Psoas muscle (tissue), 8 donors: Measurements from ENCODE around the gene CNKSR2. TPM values are rescaled to one million over a fixed set of nuclear protein-coding genes. Genes with fewer than 3 reads are reported as not detected.
"Not testable (repeated sequence)": the region's sequence is repeated elsewhere in the genome, so short reads cannot be mapped to it uniquely, and the experiment has no call there.

Experiments used
- ATAC-seq, 4 donors: fragments of 200-7000 bp; cut with Tn5 transposase; one replicate each; pipeline ENCODE4 v1.9.1; 2020; ENCODE audit warnings: moderate library complexity in 3 of 4, mild to moderate bottlenecking in 2 of 4
- DNase-seq, 2 donors: peaks; one replicate each; pipeline ENCODE4 v3.0.0-alpha.2; 2020
- H3K27ac ChIP-seq: fragments of 200-600 bp; one replicate; pipeline ENCODE4 v1.8.0; 2022
- H3K27me3 ChIP-seq, 3 donors: fragments of 200-600 bp in 1 of 3; one replicate each; pipeline versions ENCODE4 v1.6.1 to v1.8.0; 2013 to 2022; ENCODE audit warnings: low read length in 2 of 3, mild to moderate bottlenecking in 2 of 3, moderate library complexity in 1 of 3; ENCODE audit not compliant: insufficient read depth in 3 of 3
- H3K36me3 ChIP-seq, 2 donors: fragments of 200-600 bp in 1 of 2; one replicate each; pipeline versions ENCODE4 v1.6.1 to v1.8.0; 2013 to 2022; ENCODE audit warnings: low read depth in 1 of 2, mild to moderate bottlenecking in 1 of 2, moderate library complexity in 1 of 2; ENCODE audit not compliant: insufficient read depth in 1 of 2
- H3K4me1 ChIP-seq: fragments of 200-600 bp; one replicate; pipeline ENCODE4 v1.8.0; 2022
- H3K4me3 ChIP-seq: fragments of 200-600 bp; one replicate; pipeline ENCODE4 v1.8.0; 2022; ENCODE audit warnings: mild to moderate bottlenecking
- H3K9me3 ChIP-seq: fragments of 200-600 bp; one replicate; pipeline ENCODE4 v1.8.0; 2022
- CTCF ChIP-seq: fragments of 200-600 bp; IDR thresholded peaks from one replicate; pipeline ENCODE4 v1.8.0; 2022; ENCODE audit warnings: antibody characterized with exemption
- WGBS, 3 donors: extraction: QIAGEN DNeasy Blood & Tissue Kit; methylation state at CpG; one replicate each; pipeline versions ENCODE4 v1.1.6 to v1.1.7; 2013; 5-methylcytosine and 5-hydroxymethylcytosine counted together
- intact Hi-C, 2 donors: fragments of 100-400 bp; cut with DNase I; formaldehyde crosslinking; loops; one replicate each; pipeline versions ENCODE4 v1.11.0 to v1.14.2; 2022
- polyA plus RNA-seq, 3 donors: library from polyadenylated mRNA; stranded (reverse); fragments of 200-250 nt; gene quantifications; one replicate each; pipeline ENCODE4 v1.2.3, GENCODE V29; 2013
- total RNA-seq, 4 donors: library from RNA; stranded (reverse); fragmentation: NEBNext Ultra II Directional in 2 of 4; extraction: Animal tissue kit (Norgen Biotek cat#: 25700) in 2 of 4; gene quantifications; one replicate each; pipeline versions ENCODE4 v1.2.1 to v1.2.4, GENCODE V29; 2021 to 2023
- donor health status: healthy with polysubstance abuse.
- donor health status: DM: no; HTN: no; CAD: no; lungs with moderate emphysema.
- donor health status: Bipolar disorder and iron deficiency.
- donor health status: healthy.
- donor health status: DM: yes; HTN: yes; CAD: no.
- donor health status: DM: no; HTN: no; CAD: no.
- donor health status: DM: no; HTN: no; CAD: no.
- donor health status: DM: yes; HTN: yes; CAD: no.

Gene CNKSR2
- total and polyA plus RNA-seq, 7 donors = 0.10 to 0.36 (median 0.16) TPM

GRCh38 chrX:21481761-21482160, 107.5 kb downstream of the CNKSR2 start:
- H3K27ac ChIP-seq = no peak overlapping the region
- WGBS, 3 donors = 61 to 85% (median 82%) methylated on average over 2 of the region's 2 CpGs
- TF ChIP-seq CTCF = no peak
- ATAC-seq (no peak), DNase-seq (no peak)
- no peaks in the 10 kb centered on the region for H3K36me3 ChIP-seq
- intact Hi-C loops = loop anchor here in 1 of 2 donors (10.0 kb wide), 1 partner anchor 1773 kb away; no protein-coding TSS in a partner anchor
- no peaks in the 10 kb centered on the region for H3K4me1 ChIP-seq
- H3K4me3 ChIP-seq = no peak overlapping the region
- no peaks in the 10 kb centered on the region for H3K9me3 ChIP-seq
- H3K27me3 ChIP-seq = peaks cover 0 to 4% (median 0%) of the 10 kb centered on the region in 3 donors

GRCh38 chrX:21484051-21484450, 109.8 kb downstream of the CNKSR2 start:
- ATAC-seq, H3K4me3 ChIP-seq, H3K36me3 ChIP-seq, H3K27ac ChIP-seq, H3K4me1 ChIP-seq, DNase-seq, H3K9me3 ChIP-seq, H3K27me3 ChIP-seq: not testable (repeated sequence)
- WGBS, 3 donors = 80 to 91% (median 91%) methylated on average over 6 to 7 of the region's 7 CpGs
- intact Hi-C loops = loop anchor here in 1 of 2 donors (10.0 kb wide), 1 partner anchor 1771 kb away; no protein-coding TSS in a partner anchor

GRCh38 chrX:21487832-21488231, 113.6 kb downstream of the CNKSR2 start:
- Histone ChIP-seq H3K4me3 (no peak overlapping the region), H3K4me1 (no peaks in the 10 kb centered on the region), H3K27ac (no peak overlapping the region), H3K9me3 (no peaks in the 10 kb centered on the region), H3K27me3 (peaks cover 0 to 3% (median 0%) of the 10 kb centered on the region in 3 donors), H3K36me3 (no peaks in the 10 kb centered on the region)
- intact Hi-C loops = loop anchor here in 1 of 2 donors (10.0 kb wide), 1 partner anchor 1767 kb away; no protein-coding TSS in a partner anchor
- ATAC-seq (no peak), DNase-seq (no peak)
- 39 to 53% (median 53%) methylated on average over 1 of the region's 1 CpG for WGBS, 3 donors
- TF ChIP-seq CTCF = no peak

GRCh38 chrX:21490341-21490740, 116.1 kb downstream of the CNKSR2 start:
- intact Hi-C loops = no loop called here
- Histone ChIP-seq H3K4me1 (no peaks in the 10 kb centered on the region), H3K36me3 (no peaks in the 10 kb centered on the region), H3K27ac (no peak overlapping the region), H3K4me3 (no peak overlapping the region), H3K9me3 (no peaks in the 10 kb centered on the region), H3K27me3 (peaks cover 0 to 3% (median 0%) of the 10 kb centered on the region in 3 donors)
- TF ChIP-seq CTCF = no peak
- no peak for DNase-seq
- 28 to 59% (median 37%) methylated on average over 4 of the region's 4 CpGs for WGBS, 3 donors
- ATAC-seq = no peak

- TF ChIP-seq CTCF = no peak
- Histone ChIP-seq H3K27me3 (peaks cover 0 to 3% (median 0%) of the 10 kb centered on the region in 3 donors), H3K4me3 (no peak overlapping the region), H3K36me3 (no peaks in the 10 kb centered on the region), H3K27ac (no peak overlapping the region), H3K4me1 (no peaks in the 10 kb centered on the region), H3K9me3 (no peaks in the 10 kb centered on the region)
- WGBS, 3 donors = 48 to 74% (median 64%) methylated on average over 1 of the region's 1 CpG
- intact Hi-C loops = no loop called here
- ATAC-seq = no peak
- DNase-seq = no peak
These were observed 119.1 kb downstream of the CNKSR2 start for GRCh38 chrX:21493226-21493830.
